NCI-H526 treated with DMSO at 0.1 percent for 48 hours (cell line): ENCODE results near the gene CFHR5.
"Not testable (repeated sequence)": the region's sequence is repeated elsewhere in the genome, so short reads cannot be mapped to it uniquely, and the experiment has no call there.

Experiments
- DNase-seq: peaks from one replicate; lab custom pipeline; 2025; lab: John Stamatoyannopoulos, UW

Gene CFHR5

DNA sequence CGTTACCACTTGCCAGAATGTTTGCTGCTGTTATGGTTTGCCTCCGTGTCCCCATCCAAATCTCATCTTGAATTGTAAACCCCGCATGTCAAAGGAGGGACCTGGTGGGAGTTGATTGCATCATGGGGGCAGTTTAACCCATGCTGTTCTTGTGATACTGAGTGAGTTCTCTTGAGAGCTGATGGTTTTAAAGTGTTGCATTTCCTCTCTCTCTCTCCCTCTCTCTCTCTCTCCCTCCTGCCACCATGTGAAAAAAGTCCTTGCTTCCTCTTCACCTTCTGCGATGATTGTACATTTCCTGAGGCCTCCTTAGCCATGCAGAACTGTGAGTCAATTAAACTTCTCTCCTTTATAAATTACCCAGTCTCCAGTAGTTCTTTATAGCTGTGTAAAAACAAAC is 44.4 kb downstream of the CFHR5 start:
- DNase-seq = no peak

DNA sequence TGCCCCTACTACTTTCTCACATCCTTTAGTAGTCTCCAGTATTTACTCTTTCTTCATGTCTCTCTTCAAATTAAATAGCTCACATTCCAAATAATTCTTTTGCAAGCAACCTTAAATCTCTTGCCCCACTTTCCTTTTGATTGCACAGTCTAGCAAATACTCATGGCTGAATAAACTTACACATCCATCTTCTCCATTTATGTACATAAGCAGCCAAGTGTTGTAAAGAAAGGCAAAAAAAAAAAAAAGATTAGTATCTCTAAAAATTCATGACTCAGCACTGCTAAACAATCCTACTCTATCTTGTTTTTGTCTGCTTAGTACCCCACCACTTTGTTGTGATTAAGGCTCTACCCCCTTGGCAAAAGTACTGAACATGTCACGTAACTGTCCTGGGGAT is 47.1 kb downstream of the CFHR5 start:
- no peak for DNase-seq

DNA sequence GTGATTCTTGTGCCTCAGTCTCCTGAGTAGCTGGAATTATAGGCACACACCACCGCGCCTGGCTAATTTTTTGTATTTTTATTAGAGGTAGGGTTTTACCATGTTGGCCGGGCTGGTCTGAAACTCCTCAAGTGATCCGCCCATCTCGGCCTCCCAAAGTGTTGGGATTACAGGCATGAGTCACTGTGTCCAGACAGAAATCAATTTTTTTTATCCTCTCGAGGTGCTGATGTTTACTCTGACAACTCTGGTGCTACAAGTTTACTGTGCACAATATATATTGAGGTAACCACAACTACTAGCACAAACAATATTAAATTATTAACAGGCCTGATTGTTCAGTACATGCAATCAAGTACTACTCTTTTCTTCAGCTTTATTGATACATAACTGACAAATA is 50.0 kb downstream of the CFHR5 start:
- no peak for DNase-seq

DNA sequence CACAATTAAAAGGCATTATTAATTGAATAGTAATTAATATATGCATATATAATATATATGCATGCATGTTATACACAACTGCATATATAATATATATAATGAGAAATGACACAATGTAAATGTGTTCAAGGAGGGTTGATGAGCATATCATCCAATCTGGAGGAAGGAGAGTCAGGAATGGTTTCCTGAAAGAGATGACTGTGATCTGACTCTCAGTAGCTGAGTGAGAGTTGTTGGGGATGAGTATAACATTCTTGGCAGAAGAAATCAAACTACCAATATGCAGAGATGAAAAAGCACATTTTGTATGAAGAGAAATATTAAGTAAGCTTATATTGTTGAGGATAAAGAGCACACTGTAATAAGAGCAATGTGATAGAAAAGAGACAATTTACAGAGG is 52.4 kb downstream of the CFHR5 start:
- DNase-seq = no peak

DNA sequence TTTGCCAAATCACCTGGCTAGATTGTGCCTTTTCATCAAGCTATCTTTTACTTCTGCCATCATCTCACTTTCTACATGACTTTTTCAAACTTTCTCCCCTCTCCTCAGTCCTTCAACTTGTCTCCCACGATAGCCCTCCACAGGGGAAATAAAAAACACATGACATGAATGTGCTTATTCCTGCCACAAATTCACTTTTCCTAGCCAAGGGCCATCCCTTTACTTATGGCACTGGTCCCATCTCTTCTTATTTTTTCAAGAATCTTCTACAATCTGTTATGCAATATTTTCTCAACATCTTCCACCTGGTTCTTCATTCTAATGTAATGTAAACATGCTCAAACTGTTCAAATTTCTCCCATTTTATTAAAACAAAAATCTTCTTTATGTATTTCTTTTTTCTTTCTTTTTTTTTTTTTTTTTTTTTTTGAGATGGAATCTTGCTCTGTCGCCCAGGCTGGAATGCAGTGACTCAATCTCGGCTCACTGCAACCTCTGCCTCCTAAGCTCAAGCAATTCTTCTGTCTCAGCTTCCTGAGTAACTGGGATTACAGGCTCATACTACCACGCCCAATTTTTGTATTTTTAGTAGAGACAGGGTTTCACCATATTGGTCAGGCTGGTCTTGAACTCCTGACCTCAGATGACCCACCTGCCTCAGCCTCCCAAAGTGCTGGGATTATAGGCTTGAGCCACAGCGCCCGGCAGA is 57.4 kb downstream of the CFHR5 start:
- DNase-seq = not testable (repeated sequence)

DNA sequence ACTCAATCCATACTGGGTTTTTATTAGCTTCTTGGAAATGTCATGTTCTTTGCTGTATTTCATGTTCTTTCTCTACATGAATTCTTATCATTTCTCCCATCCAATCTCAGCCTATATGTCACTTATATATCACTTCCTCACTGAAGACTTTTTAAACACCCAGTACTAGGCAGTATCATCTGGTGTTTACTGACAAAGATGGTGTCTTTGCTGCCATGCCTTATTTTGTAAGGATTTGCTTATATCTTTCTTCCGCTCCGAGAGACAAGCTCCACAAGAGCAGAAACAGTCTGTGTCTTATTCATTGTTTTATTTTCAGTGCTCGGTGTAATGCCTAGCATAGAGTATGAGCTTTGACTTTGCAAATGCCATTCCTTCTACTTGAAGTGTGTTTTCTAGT is 59.5 kb downstream of the CFHR5 start:
- DNase-seq = no peak

DNA sequence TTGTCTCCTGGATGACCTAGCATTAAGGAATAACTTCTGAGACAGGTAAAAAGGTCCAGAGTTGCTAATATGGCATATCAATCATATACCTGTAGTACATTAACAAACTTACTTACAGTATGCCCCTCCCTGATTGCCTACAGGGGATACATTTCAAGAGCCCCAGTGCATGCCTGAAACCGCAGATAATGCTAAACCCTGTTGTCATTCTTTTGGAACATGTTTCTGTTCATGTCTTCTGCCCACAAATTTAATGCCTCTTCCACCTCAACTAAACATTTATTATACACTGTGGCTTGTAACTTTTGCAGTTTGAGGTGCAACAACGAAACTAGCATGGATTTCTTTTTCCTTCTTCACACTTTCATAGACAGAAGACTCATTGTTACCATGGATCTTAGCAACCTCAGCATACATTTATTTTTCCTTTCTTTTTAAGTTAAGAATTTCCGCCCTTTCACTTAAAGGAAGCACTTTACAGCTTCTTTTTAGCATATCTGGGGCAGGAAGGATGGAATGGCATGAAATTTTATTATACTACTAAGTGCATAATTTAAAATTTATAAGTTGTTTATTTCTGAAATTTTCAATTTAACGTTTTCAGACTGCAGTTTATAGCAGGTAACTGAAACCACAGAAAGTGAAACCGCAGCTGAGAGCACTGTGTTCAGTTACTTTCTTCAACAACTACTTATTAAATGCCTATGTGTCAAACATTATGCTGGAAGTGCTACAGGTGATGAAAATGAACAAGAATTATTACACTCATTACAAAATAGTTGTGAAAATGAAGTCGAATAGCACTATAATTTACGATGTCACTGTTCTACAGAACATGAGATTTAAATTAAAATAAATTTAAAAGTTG is 64.4 kb downstream of the CFHR5 start:
- DNase-seq = no peak

DNA sequence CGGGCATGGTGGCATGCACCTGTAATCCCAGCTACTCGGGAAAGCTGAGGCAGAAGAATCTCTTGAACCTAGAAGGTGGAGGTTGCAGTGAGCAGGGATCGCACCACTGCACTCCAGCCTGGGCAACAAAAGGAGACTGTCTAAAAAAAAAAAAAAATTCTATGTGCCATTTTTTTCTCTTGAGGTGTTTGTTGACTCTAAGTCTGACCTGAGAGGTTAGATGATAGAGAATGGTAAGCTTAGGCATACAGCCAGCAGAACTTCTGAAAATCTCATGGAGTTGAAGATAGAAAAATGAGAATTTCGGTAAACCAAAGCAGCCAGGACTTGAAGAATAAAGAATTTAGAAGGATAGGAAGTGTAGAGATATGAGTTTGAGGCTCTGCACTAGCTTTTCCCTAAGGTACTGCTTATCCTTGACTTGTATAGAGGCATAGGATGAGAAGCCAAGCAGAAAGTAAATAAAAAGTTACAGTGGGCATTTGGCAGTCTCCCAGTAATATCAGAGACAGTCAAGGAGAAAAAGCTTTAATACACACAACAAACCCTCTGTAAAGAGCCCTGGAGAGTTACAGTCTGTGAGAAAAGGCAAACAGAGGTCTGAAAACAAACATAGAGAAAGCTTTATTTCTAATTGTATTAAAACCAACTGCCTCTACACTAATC is 65.5 kb downstream of the CFHR5 start:
- no peak for DNase-seq

DNA sequence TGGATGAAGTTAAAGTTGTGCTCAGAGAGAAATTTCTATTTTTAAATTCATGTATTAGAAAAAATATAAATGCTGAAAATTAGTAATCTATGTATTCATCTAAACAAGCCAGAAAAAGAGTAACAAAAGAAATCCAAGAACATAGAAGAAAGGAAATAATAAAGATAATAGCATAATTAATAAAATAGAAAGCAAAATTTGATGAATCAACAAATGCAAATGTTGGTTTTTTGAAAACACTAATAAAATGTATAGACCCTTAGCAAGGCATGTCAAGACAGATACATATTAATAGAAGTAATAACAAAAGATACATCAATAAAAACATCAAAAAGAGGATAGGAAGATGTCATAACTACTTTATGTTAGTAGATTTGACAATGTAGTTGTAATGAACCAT is 71.7 kb downstream of the CFHR5 start:
- no peak for DNase-seq
